Endothelial cell (in vitro differentiated cells): ENCODE results near the gene MOV10L1. TPM values are rescaled to one million over a fixed set of nuclear protein-coding genes. Genes with fewer than 3 reads are reported as not detected.

Experiments used
- DNase-seq: peaks from one replicate; pipeline ENCODE4 v3.0.0; 2021; ENCODE audit warnings: low spot score
- H3K27ac Mint-ChIP-seq: one replicate; pipeline ENCODE4 v1.8.0; 2021; ENCODE audit warnings: mixed read lengths, inconsistent platforms; ENCODE audit not compliant: unreplicated experiment
- H3K27me3 Mint-ChIP-seq: one replicate; pipeline ENCODE4 v1.8.0; 2021; ENCODE audit warnings: mild to moderate bottlenecking, moderate library complexity, mixed read lengths, inconsistent platforms; ENCODE audit not compliant: unreplicated experiment
- H3K36me3 Mint-ChIP-seq: one replicate; pipeline ENCODE4 v1.8.0; 2021; ENCODE audit warnings: mild to moderate bottlenecking, low read depth, mixed read lengths, inconsistent platforms; ENCODE audit not compliant: unreplicated experiment
- H3K4me1 Mint-ChIP-seq: one replicate; pipeline ENCODE4 v1.8.0; 2021; ENCODE audit warnings: mild to moderate bottlenecking, mixed read lengths, inconsistent platforms; ENCODE audit not compliant: unreplicated experiment
- H3K4me3 Mint-ChIP-seq: one replicate; pipeline ENCODE4 v1.8.0; 2021; ENCODE audit warnings: mild to moderate bottlenecking, mixed read lengths, inconsistent platforms; ENCODE audit not compliant: unreplicated experiment
- H3K9me3 Mint-ChIP-seq: one replicate; pipeline ENCODE4 v1.8.0; 2021; ENCODE audit warnings: mixed read lengths, inconsistent platforms; ENCODE audit not compliant: unreplicated experiment
- CTCF ChIP-seq: fragments of 200-600 bp; sonication (generic); IDR thresholded peaks from one replicate; pipeline ENCODE4 v1.5.0; 2021; ENCODE audit warnings: antibody characterized with exemption; ENCODE audit not compliant: unreplicated experiment
- long read RNA-seq: library from polyadenylated mRNA; unstranded; transcript quantifications from one replicate; pipeline ENCODE4 v2.0.0, GENCODE V29; 2020; ENCODE audit not compliant: unreplicated experiment
- total RNA-seq: library from RNA; stranded (reverse); fragmentation: NEBNext Ultra II Directional; extraction: Animal tissue kit (Norgen Biotek cat#: 25700); gene quantifications from one replicate; pipeline ENCODE4 v1.2.1, GENCODE V29; 2021; ENCODE audit not compliant: unreplicated experiment

The MOV10L1 gene
- total RNA-seq: not detected
- long read RNA-seq, partial matches to known transcripts: 0 of 1 reads
- long read RNA-seq, other reads (novel, unspliced or antisense): 1 of 1 reads

- no peak for TF ChIP-seq CTCF
- peaks cover 6% of the 10 kb centered on the region for H3K9me3 Mint-ChIP-seq
- no peak within 1 kb of the TSS for H3K27ac Mint-ChIP-seq
- no peaks in the 10 kb centered on the region for H3K36me3 Mint-ChIP-seq
- H3K27me3 Mint-ChIP-seq: peaks cover 8% of the 10 kb centered on the region
- H3K4me1 Mint-ChIP-seq: peaks cover 5% of the 10 kb centered on the region
- no peak for DNase-seq
- H3K4me3 Mint-ChIP-seq: no peak within 1 kb of the TSS
Measured at GRCh38 chr22:50089682-50090411, at the start of gene MOV10L1. TSS of gene MOV10L1 (plus strand) at chr22:50090006. CDS start at chr22:50090089, 83 bp downstream.

DNA sequence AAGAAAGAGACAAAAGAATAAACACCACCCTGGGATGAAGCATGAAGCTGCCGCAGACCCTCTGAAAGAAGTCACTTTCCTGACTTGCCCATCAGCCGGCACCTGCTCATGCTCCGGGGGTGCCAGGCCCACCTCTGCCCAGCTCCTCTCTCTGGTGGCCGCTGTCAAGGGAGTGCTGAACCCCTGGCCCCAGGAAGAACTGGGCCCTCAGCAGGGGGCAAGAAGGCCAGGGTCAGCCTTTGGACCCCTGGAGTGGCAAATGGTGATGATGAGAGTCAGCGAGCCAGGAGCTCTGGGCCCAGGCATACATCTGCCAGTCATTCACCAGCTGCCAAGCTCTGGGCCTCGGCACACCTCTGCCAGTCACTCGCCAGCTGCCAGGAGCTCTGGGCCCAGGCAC, 49.1 kb upstream of the MOV10L1 start:
- Mint-ChIP-seq H3K4me1 (no peaks in the 10 kb centered on the region), H3K9me3 (no peaks in the 10 kb centered on the region), H3K4me3 (no peak overlapping the region), H3K27ac (no peak overlapping the region), H3K27me3 (peaks cover 1% of the 10 kb centered on the region), H3K36me3 (no peaks in the 10 kb centered on the region)
- no peak for DNase-seq
- TF ChIP-seq CTCF: no peak

- DNase-seq: no peak
- H3K36me3 Mint-ChIP-seq: no peaks in the 10 kb centered on the region
- no peaks in the 10 kb centered on the region for H3K4me1 Mint-ChIP-seq
- no peak for TF ChIP-seq CTCF
- no peak overlapping the region for H3K4me3 Mint-ChIP-seq
- peaks cover 1% of the 10 kb centered on the region for H3K27me3 Mint-ChIP-seq
- H3K27ac Mint-ChIP-seq: no peak overlapping the region
- H3K9me3 Mint-ChIP-seq: no peaks in the 10 kb centered on the region
Measured at GRCh38 chr22:50041361-50042065, 48.3 kb upstream of the MOV10L1 start.

DNA sequence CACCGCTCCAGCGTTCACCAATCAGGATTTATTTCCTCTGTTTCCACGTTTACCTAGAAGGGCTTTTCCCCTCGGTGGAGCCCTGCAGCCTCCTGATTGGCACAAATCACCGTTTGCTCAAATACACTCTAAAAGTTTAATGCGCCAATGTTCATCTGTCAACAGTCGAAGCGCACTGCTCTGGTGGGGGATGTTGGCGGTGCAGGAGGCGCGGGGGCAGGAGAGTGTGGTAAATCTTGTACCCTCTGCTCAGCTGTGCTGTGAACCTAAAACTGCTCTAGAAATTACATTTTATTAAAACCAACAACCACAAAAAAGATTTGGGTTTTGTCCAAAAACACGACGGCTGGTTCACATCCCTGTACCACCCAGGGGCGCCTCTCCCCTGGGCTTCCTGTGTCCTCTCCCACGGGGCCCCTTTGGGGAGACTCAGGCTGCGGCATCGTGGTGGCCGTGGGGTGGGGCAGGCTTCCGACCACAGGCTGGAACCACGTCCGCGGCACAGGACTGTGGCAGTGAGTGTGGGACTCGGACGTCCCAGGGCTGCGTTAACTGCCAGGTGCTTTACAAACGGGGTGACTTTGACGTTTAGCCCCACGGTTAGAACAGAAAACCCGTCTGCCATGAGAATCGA, 45.2 kb upstream of the MOV10L1 start:
- Mint-ChIP-seq H3K4me3 (no peak overlapping the region), H3K4me1 (no peaks in the 10 kb centered on the region), H3K27ac (no peak overlapping the region), H3K9me3 (no peaks in the 10 kb centered on the region), H3K36me3 (no peaks in the 10 kb centered on the region), H3K27me3 (peaks cover 2% of the 10 kb centered on the region)
- no peak for DNase-seq
- no peak for TF ChIP-seq CTCF
